Spleen (tissue), 7 donors: ENCODE data around the gene PAK3.

Experiments used
- CTCF ChIP-seq, 11 experiments: fragments of 200-600 bp in 7 of 11; fragments of 450-650 bp in 4 of 11; sonication (generic) in 4 of 11; IDR thresholded peaks in 8 of 11; conservative IDR thresholded peaks in 3 of 11; 1 replicate in 7 of 11; 2 replicates in 4 of 11; pipeline versions ENCODE4 v1.4.0 to v1.8.0; 2016 to 2021; ENCODE audit warnings: antibody characterized with exemption in 11 of 11, inconsistent platforms in 4 of 11, mild to moderate bottlenecking in 1 of 11
- POLR2A ChIP-seq, 3 donors: fragments of 450-650 bp; IDR thresholded peaks; one replicate each; pipeline ENCODE4 v1.5.1; 2017; ENCODE audit warnings: antibody characterized with exemption in 3 of 3, mild to moderate bottlenecking in 1 of 3
- donor health status: DM: no; HTN: no; CAD: no; lungs with moderate emphysema.
- donor health status: DM: no; HTN: no; CAD: no.
- donor health status: DM: no; HTN: no; CAD: no.

- no peak for TF ChIP-seq CTCF (IDR thresholded peaks at IDR 0.05 in 8 of 11, conservative IDR thresholded peaks at IDR 0.05 in 3 of 11)
- TF ChIP-seq POLR2A (IDR thresholded peaks at IDR 0.05) = no peak
Measured at GRCh38 chrX:111151764-111152163, 55.8 kb downstream of the PAK3 start.
